GM19452 (cell line): ENCODE results near the gene TRAF6.
"Not testable (repeated sequence)": the region's sequence is repeated elsewhere in the genome, so short reads cannot be mapped to it uniquely, and the experiment has no call there.

Source experiments
- ATAC-seq: cut with Tn5 transposase; IDR thresholded peaks from one replicate; pipeline ENCODE4 v1.9.1; 2021; ENCODE audit not compliant: unreplicated experiment

TRAF6 gene

DNA sequence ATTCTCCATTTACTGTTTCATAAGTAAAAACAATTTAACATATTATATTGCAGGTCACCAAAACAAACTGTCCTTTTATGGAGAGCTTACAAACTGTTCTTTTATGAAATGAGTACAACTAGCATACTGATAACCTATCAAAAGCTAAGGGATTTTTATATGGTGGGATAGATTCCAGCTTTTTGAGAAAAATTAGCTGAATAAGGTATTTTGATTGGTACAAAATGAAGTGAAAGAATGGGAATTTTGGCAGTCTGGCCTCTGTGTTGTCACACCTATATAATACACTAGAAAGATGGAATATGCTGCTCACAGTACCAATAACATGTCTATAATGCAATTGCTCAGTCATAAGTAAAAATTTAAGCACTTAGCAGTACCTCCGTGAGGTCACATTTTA lies 11.4 kb downstream of the TRAF6 start:
- ATAC-seq: no peak

DNA sequence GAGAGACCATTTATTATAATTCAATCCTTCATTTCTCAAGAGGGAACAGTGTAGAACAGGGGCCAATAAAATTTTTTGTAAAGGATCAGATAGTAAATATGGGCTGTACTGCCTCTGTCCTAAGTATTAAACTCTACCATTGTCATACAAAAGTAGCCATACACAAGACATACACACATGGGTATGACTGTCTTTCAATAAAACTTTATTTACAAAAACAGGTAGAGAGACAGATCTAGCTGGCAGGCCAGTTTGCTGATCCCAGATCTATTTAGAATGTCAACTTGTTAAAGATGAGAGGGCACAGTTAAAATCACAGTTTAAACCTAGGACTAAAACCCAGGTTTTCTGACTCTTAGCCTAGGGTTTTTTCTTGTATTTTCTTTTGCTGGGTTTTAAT lies 16.7 kb downstream of the TRAF6 start:
- no peak for ATAC-seq

DNA sequence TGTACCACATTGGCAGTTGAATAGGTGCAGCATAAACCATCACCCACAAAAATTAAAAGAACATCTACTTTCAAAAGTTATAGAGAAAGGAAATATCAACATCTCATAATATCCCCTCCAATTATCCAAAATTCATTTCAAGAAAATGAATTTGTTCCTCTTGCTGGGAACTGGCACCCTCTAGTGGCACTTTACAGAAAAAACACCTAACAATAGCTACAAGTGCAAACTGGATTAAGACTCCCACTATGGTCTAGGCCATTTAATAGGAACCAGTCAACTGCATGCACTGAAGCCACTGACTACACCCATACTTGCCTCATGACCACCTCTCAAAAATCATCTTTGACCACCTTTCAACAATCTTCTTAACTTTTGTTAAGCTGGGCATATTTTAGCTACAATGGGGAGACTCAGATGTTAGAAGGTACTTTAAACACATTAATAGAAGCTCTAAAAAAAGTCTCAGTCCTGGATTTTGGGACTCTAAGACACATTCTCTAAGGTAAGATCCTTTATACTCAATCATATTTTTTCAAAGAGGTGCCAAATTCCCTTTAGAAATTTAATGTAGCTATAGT lies 17.3 kb downstream of the TRAF6 start:
- peak; percentile 51 for ATAC-seq

GRCh38 chr11:36490026-36490806 lies 19.9 kb downstream of the TRAF6 start:
- no peak for ATAC-seq

- peak; percentile 50 for ATAC-seq
Measured at GRCh38 chr11:36488096-36488495, 22.0 kb downstream of the TRAF6 start.

DNA sequence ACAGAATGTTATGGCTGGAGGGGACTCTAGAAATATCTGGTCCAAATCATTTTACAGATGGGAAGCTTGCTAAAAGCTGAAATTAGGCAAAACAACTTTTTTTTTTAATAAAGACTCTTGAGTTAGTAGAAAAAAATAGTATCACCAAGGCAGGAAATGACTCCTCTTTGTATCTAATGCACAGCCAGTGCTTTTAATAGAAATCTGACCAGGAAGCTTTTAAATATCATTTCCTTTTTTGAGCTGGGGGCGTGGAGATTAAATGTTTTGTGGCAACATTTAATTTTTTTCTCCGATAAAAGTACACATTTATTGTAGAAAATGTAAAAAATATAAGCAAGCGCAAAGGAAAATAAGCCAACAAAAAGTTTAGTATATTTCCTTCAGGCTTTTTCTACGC lies 22.5 kb downstream of the TRAF6 start:
- ATAC-seq: no peak

DNA sequence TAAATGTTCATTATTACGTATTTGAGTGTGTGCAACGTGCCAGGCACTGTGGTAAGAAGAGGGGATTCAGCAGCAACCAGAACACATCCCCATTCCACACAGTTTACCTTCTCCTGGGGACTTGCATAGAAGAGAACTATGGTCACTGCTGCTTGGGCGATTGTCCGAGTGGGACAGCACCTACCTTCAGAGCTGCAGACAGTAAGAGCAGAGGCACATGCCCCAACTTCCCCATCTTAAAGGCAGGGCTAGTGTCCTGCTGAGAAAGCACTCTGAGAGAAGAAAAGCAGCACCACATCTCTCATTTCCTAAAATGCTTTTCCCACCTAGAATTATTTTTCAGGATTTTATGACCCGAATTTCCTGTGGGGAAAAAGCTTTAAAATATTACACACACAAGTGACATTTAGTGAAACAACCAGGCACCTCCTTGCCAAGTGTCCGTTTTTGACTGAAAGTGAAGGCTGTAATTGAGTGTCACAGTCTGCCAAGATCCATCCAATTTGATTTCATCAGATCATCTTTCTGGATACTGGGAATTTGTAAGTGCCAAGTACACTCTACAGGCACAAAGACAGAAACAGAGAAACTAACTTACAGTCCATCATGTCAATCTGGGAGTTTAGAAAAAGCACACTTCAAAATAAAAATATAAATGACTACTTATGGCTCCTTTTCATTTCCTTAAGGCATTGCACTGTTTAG lies 24.6 kb downstream of the TRAF6 start:
- no peak for ATAC-seq

DNA sequence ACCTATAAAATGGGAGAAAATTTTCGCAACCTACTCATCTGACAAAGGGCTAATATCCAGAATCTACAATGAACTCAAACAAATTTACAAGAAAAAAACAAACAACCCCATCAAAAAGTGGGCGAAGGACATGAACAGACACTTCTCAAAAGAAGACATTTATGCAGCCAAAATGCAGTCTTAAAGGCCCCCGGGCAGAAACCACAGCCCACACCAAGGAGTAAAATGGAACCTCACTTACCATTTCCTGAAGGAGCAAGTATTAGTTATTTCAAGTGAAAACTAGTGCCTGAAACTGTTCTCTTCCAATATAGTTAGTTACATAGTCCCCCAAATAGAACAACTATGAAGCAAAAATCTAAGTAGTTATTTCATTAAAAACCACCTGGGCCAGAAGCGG lies 27.0 kb downstream of the TRAF6 start:
- not testable (repeated sequence) for ATAC-seq

DNA sequence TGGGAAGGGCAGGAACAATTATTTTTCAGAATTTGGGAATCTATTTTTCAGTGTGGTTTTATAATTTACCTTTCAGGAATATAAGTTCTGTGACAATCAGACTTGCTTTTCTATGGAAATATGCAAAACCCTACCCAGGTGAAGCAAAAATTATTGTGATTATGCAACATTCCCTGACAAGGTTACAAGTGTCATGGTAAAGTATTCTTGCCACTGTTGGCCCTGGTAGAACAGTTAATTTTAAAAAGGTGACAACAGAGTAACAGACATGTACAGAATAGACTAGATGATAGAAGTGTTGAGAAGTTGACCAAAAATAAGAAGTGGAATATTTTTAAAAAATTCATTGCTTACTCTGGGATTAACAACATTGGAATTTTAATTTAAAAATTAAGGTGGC lies 29.2 kb downstream of the TRAF6 start:
- ATAC-seq: no peak

DNA sequence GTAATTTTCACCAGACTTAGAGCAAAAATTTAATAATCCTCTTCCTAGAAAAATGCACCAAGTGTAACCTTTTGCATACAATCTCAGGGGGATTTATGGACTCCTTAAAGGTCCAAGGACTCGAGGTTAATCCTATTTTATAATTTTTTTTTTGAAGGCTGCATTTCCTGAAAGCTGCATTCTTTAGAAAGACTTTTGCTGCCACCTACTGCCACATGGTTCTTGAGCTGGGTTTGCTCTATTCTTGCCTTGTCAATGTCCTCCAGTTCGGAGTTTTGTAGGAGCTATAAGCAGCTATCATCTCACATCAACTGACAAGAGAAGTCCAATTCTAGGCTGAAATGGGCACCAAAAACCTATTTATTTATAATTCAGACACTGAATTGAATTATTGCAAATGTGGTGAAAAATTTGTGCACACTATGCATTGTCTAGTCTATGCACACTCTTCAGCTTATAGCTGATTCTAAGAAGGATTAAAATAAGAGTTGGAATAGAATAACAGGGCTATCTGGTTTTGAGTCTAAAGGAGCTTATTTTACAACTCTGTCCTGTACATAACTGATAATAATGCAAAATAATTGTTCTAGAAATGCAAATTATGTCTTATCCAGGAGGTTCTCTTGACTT lies 31.3 kb downstream of the TRAF6 start:
- no peak for ATAC-seq

DNA sequence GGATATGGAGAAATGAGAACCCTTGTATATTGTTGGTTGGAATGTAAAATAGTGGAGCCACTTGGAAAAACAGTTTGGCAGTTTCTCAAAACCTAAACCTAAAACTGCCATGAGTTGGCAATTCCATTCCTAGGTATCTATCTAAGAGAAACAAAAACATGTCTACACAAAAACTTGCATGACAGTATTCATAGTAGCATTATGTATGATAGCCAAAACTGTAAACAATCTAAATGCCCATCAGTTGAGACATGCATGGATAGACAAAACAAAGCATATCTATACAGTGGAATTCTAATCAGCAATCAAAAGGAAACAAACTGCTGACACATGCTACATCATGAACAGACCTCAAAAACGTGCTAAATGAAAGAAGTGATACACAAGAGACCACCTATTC lies 34.9 kb downstream of the TRAF6 start:
- ATAC-seq: no peak

DNA sequence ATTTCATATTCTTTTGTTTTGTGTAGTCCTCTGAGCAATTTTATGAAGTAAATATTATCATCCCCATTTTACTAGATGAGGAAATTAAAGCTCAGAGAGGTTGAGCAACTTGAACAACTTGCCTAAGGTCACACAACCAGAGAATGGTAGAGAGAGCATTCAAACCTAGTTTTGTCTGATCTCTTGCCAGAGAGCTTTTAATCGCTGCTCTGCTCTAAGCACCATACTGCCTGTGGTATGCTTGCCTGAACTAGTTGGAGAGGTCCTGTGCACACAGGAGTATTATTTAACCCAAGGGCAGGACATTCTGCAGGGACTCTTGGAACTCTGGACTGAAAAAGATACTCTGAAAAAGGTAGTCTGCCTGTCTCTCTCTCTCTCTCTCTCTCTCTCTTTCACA lies 38.5 kb downstream of the TRAF6 start:
- no peak for ATAC-seq

GRCh38 chr11:36469881-36470802 lies 39.9 kb downstream of the TRAF6 start:
- ATAC-seq: no peak

DNA sequence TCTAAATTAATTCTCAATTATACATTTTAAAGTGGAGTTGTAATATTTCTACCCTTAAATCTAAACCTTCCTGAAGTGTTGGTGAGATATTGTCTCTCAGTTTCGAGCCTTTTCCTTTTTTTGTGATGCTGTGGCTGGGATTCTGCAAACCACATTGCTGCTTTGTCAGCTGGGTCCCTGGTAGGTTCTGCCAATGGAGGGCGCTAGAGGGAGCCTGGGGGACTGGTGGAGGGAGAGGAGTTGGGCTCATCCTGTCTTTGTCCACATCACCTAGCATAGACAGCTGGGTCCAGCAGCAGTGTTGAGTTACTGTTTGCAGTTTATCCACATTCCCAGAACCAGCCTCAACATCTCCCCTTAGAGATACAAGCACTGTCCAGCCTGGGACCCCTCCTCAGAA lies 41.0 kb downstream of the TRAF6 start:
- ATAC-seq: no peak

DNA sequence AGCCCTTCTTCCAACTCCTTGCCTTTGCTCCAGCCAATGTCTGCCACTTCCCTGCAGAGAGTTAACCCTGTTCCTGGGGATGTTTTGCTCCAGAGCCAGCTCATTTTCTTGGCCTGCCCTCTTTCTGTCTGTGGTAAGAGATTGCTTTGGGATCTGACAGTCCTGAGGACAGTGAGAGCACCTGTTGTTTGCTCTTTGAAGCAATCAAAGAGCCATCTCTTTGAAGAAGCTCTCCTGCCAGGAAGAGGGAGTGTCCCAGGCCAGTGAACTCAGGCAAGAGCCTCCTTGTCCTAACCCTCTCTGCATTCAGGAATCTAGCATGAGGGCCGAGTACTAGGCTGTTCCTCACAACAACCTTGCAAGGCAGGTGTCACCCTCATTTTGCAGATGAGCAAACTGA lies 42.2 kb downstream of the TRAF6 start:
- ATAC-seq: no peak

DNA sequence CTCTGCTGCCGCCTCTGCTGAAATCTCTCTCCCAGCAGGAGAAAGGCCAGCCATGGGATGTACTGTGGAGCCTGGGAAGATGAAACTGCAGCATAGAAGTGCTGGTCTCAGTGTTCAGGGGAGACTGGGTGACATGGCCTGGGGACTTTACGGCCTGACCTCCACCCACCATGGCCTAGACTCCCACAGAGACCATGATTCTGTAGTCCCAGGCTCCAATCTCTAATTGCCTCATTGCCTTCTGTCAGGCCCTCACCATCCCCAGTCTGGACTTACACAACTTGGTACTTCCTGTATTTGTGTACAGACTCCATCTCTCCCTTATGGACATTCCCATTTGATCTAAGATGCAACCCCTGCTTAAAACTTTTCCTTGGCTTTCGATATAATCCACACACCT lies 43.1 kb downstream of the TRAF6 start:
- ATAC-seq: no peak

DNA sequence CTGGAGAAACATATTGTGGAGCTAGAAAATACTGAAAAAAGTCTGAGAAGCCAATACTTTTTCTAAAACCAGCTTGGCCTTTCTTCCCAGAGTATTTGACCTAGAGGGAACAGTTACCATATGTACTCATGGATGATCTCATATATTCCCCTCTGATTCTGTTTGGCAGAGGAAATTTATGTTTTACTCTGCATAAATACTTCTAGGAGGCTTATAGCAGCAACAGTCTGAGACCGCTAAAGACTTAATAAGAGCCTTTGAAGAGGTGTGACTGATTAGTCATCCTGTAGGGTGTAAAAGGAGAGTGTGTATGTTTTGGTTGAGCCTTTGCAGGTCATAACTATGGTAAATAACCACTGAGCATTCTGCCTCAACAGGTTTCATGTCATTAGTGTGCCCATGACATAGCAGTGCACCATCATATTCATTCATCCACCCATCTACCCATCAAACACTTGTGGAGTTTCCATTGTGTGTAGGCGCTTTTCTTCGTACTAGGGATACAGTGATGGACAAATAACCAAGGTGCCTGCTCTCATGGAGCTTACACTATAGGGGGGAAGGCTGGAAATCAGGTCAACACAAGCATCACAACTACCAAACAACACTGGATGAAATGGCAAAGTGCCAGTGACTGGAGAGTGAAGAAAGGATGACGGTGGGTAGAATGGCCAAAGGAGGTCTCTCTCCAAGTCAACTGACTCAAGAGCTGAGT lies 44.5 kb downstream of the TRAF6 start:
- no peak for ATAC-seq

DNA sequence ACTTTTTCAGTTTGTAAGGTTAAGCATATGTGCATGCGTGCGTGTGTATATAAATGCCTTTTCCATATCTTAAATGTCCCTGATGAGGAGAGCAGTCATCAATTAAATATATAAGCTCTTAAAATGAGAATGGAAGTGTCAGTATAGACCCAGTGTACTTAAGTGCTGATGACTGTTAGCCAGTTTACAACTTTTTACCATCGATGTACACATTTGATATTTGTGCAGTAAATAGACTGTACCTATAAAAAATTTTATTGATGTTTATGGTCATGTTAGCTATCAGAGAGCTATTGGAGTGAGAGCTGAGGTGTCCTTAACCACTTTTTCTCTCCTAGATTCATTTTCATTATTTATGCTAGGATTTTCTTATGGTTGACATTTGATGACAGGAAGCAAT lies 45.4 kb downstream of the TRAF6 start:
- no peak for ATAC-seq

GRCh38 chr11:36463781-36464180 lies 46.3 kb downstream of the TRAF6 start:
- ATAC-seq: no peak

DNA sequence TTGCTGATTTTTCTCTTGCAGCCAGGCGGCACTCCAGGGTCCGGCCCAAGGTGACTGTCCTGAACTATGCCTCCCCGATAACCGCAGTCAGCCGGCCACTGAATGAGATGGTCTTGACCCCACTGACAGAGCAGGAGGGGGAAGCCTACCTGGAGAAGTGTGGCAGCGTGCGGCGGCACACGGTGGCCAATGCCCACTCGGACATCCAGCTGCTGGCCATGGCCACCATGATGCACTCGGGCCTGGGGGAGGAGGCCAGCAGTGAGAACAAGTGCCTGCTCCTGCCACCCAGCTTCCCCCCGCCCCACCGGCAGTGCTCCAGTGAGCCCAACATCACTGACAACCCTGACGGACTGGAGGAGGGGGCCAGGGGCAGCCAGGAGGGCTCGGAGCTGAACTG lies 47.8 kb downstream of the TRAF6 start:
- no peak for ATAC-seq
